Naive thymus-derived CD8-positive, alpha-beta T cell (primary cell): ENCODE data around the gene ULBP2. TPM values are rescaled to one million over a fixed set of nuclear protein-coding genes. Genes with fewer than 3 reads are reported as not detected.
"Not testable (repeated sequence)": the region's sequence is repeated elsewhere in the genome, so short reads cannot be mapped to it uniquely, and the experiment has no call there.

Experiments
- ATAC-seq, 2 donors: fragments of 150-1000 bp; cut with Tn5 transposase in 1 of 2; sonication (Bioruptor Pico), chemical (Tn5 transposase) in 1 of 2; 1 replicate in 1 of 2; 2 replicates in 1 of 2; pipeline ENCODE4 v1.10.0; 2021; ENCODE audit warnings: mild to moderate bottlenecking in 2 of 2, moderate library complexity in 2 of 2
- POLR2A ChIA-PET: fragments of 350-600 bp; sonication (Branson Sonifier 250); formaldehyde crosslinking; loops from one replicate; lab custom pipeline; 2021; ENCODE audit warnings: antibody characterized with exemption; lab: Charles Lee
- DNase-seq, 10 donors: peaks; one replicate each; pipeline versions ENCODE4 v3.0.0 to v3.0.0-alpha.2; 2020 to 2022
- H3K27ac Mint-ChIP-seq, 10 donors: one replicate each; pipeline ENCODE4 v1.8.0; 2020 to 2022; ENCODE audit warnings: mild to moderate bottlenecking in 10 of 10, mixed read lengths in 10 of 10, moderate library complexity in 4 of 10, inconsistent platforms in 1 of 10
- H3K27me3 Mint-ChIP-seq, 5 donors: one replicate each; pipeline ENCODE4 v1.8.0; 2021 to 2022; ENCODE audit warnings: mixed read lengths in 5 of 5
- H3K36me3 Mint-ChIP-seq, 3 donors: one replicate each; pipeline ENCODE4 v1.8.0; 2020 to 2022; ENCODE audit warnings: mixed read lengths in 3 of 3, mild to moderate bottlenecking in 2 of 3, inconsistent platforms in 1 of 3
- H3K4me1 Mint-ChIP-seq, 4 donors: one replicate each; pipeline ENCODE4 v1.8.0; 2021 to 2022; ENCODE audit warnings: mixed read lengths in 4 of 4
- H3K4me3 Mint-ChIP-seq, 10 donors: one replicate each; pipeline ENCODE4 v1.8.0; 2020 to 2022; ENCODE audit warnings: mild to moderate bottlenecking in 10 of 10, mixed read lengths in 10 of 10, moderate library complexity in 6 of 10, inconsistent platforms in 1 of 10
- H3K9me3 Mint-ChIP-seq, 9 donors: one replicate each; pipeline ENCODE4 v1.8.0; 2020 to 2022; ENCODE audit warnings: mixed read lengths in 9 of 9, mild to moderate bottlenecking in 3 of 9, inconsistent platforms in 1 of 9, moderate library complexity in 1 of 9
- polyA plus RNA-seq, 3 donors: library from polyadenylated mRNA; unstranded; fragments of 300-500 nt; fragmentation: Illumina TruSeq; gene quantifications; one replicate each; pipeline ENCODE4 v1.2.3, GENCODE V29; 2021
- total RNA-seq, 8 experiments: library from RNA in 2 of 8; stranded (reverse) in 2 of 8; gene quantifications; one replicate each; pipeline ENCODE4 v1.2.3 and lab custom pipeline; 2021 to 2026

The ULBP2 gene
- total and polyA plus RNA-seq, 5 experiments from 2014 or later: 0.37 to 0.41 TPM; not detected in 3

- H3K4me3 Mint-ChIP-seq, POLR2A ChIA-PET, DNase-seq, H3K27ac Mint-ChIP-seq, H3K9me3 Mint-ChIP-seq, H3K36me3 Mint-ChIP-seq, ATAC-seq: not testable (repeated sequence)
- Mint-ChIP-seq H3K4me1 (peaks cover 17 to 30% (median 27%) of the 10 kb centered on the region in 4 donors), H3K27me3 (peaks cover 50 to 87% (median 75%) of the 10 kb centered on the region in 5 donors)
Observed at GRCh38 chr6:149967999-149968398, 26.2 kb downstream of the ULBP2 start.

DNA sequence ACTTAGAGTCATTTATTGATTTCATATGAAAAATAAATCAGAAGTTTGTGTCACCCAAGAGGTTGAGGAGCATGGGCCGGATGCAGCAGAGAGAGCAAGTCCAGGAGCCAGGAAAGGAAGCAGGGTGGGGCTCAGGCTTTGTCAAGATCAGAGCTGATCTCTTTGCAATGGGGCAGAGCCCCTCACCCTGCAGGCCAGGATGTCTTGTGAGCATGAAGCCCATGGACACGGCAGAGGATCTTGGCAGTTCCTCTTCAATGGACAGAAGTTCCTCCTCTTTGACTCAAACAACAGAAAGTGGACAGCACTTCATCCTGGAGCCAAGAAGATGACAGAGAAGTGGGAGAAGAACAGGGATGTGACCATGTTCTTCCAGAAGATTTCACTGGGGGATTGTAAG, 27.1 kb downstream of the ULBP2 start:
- POLR2A ChIA-PET, ATAC-seq, H3K36me3 Mint-ChIP-seq, H3K9me3 Mint-ChIP-seq, H3K4me3 Mint-ChIP-seq, DNase-seq: not testable (repeated sequence)
- Mint-ChIP-seq H3K27me3 (peaks cover 51 to 83% (median 74%) of the 10 kb centered on the region in 5 donors), H3K4me1 (peaks cover 11 to 21% (median 19%) of the 10 kb centered on the region in 4 donors), H3K27ac (peak overlapping the region in 1 of 10 donors; percentile 7)

GRCh38 chr6:149969635-149970034, 27.8 kb downstream of the ULBP2 start:
- H3K27me3 Mint-ChIP-seq: peaks cover 51 to 83% (median 75%) of the 10 kb centered on the region in 5 donors
- peak overlapping the region in 1 of 10 donors; percentile 37 for H3K27ac Mint-ChIP-seq
- DNase-seq (no peak), ATAC-seq (no peak)
- peaks cover 0 to 2% (median 2%) of the 10 kb centered on the region in 3 donors for H3K36me3 Mint-ChIP-seq
- H3K4me1 Mint-ChIP-seq: peaks cover 7 to 13% (median 12%) of the 10 kb centered on the region in 4 donors
- POLR2A ChIA-PET: no interaction called here
- H3K4me3 Mint-ChIP-seq: no peak overlapping the region
- no peaks in the 10 kb centered on the region for H3K9me3 Mint-ChIP-seq

DNA sequence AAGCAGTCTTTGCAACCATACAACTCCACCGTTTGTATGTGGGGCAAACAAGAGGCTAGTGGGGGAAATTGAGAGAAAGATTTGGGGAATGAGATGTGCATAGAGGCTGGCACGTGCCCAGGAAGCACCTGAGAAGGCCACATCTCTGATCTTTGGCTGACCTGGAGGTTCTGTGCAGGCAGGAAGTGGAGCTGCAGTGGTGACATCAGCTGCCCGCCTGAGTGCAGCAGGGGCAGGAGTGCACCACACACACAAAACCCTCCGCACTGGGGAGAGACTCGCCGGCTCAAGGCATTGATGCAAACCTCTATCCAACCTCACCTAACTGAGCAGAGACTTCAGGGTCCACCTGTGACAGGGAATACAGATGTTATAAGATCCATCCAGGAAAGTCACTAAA, 32.6 kb downstream of the ULBP2 start:
- H3K4me1 Mint-ChIP-seq, H3K27ac Mint-ChIP-seq, DNase-seq, H3K36me3 Mint-ChIP-seq, H3K4me3 Mint-ChIP-seq, H3K9me3 Mint-ChIP-seq, POLR2A ChIA-PET: not testable (repeated sequence)
- H3K27me3 Mint-ChIP-seq: peaks cover 51 to 87% (median 76%) of the 10 kb centered on the region in 5 donors
- peak in 1 of 2 donors; percentile 35 for ATAC-seq

DNA sequence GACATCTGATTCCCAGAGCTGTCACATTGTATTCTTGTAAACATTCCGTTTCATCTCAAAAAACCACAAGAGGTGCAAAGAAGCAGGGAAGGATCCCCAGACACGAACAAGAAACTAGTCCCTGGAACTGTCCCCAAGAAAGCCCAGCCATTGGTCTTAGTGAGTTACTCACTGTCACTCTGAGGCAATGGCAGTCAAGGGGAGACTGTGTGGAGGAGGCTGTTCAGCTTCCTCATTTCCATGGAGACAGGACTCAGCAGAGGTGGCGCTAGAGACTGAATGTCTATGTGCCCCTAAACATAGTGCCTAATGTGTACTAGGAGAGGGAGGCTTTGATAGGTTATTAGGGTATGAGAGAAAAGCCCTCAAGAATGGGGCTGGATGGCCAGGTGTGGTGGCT, 33.0 kb downstream of the ULBP2 start:
- H3K4me3 Mint-ChIP-seq: no peak overlapping the region
- peaks cover 50 to 87% (median 75%) of the 10 kb centered on the region in 5 donors for H3K27me3 Mint-ChIP-seq
- DNase-seq: no peak
- ATAC-seq: peak in 1 of 2 donors; percentile 29
- H3K4me1 Mint-ChIP-seq: peaks cover 0 to 2% (median 0%) of the 10 kb centered on the region in 4 donors
- H3K27ac Mint-ChIP-seq: no peak overlapping the region
- POLR2A ChIA-PET: no interaction called here
- no peaks in the 10 kb centered on the region for H3K9me3 Mint-ChIP-seq
- no peaks in the 10 kb centered on the region for H3K36me3 Mint-ChIP-seq

DNA sequence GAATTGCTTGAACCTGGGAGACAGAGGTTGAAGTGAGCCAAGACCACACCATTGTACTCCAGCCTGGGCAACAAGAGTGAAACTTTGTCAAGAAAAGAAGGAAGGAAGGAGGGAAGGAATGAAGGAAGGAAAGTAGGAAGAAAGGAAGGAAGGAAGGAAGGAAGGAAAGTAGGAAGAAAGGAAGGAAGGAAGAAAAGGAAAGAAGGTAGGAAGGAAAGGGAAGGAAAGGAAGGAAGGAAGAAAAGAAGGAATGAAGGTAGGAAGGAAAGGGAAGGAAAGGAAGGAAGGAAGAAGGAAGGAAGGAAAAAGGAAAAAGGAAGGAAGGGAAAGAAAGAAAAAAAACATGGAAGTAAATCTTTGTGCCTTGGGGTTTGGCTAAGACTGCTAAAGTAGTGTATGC, 33.6 kb downstream of the ULBP2 start:
- Mint-ChIP-seq H3K4me3 (no peak overlapping the region), H3K4me1 (peaks cover 0 to 2% (median 0%) of the 10 kb centered on the region in 4 donors), H3K9me3 (peaks cover 0 to 2% (median 0%) of the 10 kb centered on the region in 9 donors), H3K27ac (peak overlapping the region in 1 of 10 donors; percentile 68), H3K27me3 (peaks cover 48 to 87% (median 72%) of the 10 kb centered on the region in 5 donors), H3K36me3 (no peaks in the 10 kb centered on the region)
- DNase-seq: no peak
- POLR2A ChIA-PET: no interaction called here
- no peak for ATAC-seq

- Mint-ChIP-seq H3K9me3 (peaks cover 0 to 2% (median 0%) of the 10 kb centered on the region in 9 donors), H3K4me3 (no peak overlapping the region), H3K36me3 (no peaks in the 10 kb centered on the region), H3K4me1 (peaks cover 0 to 2% (median 0%) of the 10 kb centered on the region in 4 donors), H3K27ac (no peak overlapping the region), H3K27me3 (peaks cover 58 to 95% (median 73%) of the 10 kb centered on the region in 5 donors)
- POLR2A ChIA-PET: no interaction called here
- ATAC-seq (no peak), DNase-seq (no peak)
Observed at GRCh38 chr6:149977221-149977620, 35.4 kb downstream of the ULBP2 start.

- POLR2A ChIA-PET: no interaction called here
- Mint-ChIP-seq H3K27ac (no peak overlapping the region), H3K9me3 (peaks cover 0 to 4% (median 0%) of the 10 kb centered on the region in 9 donors), H3K36me3 (no peaks in the 10 kb centered on the region), H3K4me3 (no peak overlapping the region), H3K4me1 (peaks cover 0 to 2% (median 0%) of the 10 kb centered on the region in 4 donors), H3K27me3 (peaks cover 63 to 100% (median 72%) of the 10 kb centered on the region in 5 donors)
- DNase-seq (no peak), ATAC-seq (no peak)
Observed at GRCh38 chr6:149978610-149979009, 36.8 kb downstream of the ULBP2 start.

DNA sequence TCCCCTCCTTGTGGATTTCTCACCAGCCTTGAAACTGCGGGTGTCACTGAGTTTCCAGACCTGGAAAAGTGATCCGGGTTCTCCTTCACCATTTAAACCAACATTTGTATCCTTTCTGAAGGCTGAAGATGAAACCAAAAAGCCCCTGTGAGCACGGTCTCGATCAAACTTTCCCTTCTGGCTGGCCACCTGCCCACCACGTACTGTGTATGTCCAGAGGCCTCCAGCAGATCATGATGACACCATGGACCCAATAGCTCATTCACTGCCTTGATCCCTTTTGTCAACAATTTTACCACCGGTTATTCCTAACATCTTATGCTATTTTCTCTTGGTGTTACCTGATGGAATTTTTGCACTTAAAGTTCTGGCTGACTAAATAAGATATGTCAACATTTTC, 37.5 kb downstream of the ULBP2 start:
- Mint-ChIP-seq H3K4me3 (no peak overlapping the region), H3K36me3 (peaks cover 0 to under 1% (median 0%) of the 10 kb centered on the region in 3 donors), H3K9me3 (peaks cover 0 to 4% (median 0%) of the 10 kb centered on the region in 9 donors), H3K27ac (no peak overlapping the region), H3K4me1 (no peaks in the 10 kb centered on the region), H3K27me3 (peaks cover 58 to 100% (median 66%) of the 10 kb centered on the region in 5 donors)
- no peak for ATAC-seq
- no peak for DNase-seq
- POLR2A ChIA-PET: no interaction called here

DNA sequence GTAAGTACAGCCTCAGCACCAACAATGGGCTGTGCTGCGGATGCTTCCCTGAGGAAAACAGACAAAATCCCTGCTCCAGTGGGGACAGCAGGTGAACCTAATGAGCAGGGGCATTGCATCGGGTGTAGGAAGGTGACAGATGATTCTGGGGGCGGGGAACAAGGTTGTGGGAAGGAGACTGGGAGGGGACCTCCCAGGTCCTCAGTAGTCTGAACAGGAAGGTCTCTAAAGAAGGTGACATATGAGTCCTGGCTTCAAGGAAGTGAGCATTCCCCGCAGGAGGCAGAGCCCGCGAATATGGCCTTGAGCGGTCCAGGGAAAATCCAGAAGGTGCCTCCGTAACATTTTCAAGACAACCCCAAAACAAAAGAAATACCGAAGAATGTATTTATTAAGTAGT, 41.3 kb downstream of the ULBP2 start:
- Mint-ChIP-seq H3K4me1 (peaks cover 0 to 2% (median under 1%) of the 10 kb centered on the region in 4 donors), H3K4me3 (no peak overlapping the region), H3K27me3 (peaks cover 62 to 100% (median 75%) of the 10 kb centered on the region in 5 donors), H3K27ac (no peak overlapping the region), H3K9me3 (peaks cover 2 to 12% (median 7%) of the 10 kb centered on the region in 9 donors), H3K36me3 (peaks cover 4 to 8% (median 6%) of the 10 kb centered on the region in 3 donors)
- no peak for DNase-seq
- ATAC-seq: no peak
- POLR2A ChIA-PET: no interaction called here

DNA sequence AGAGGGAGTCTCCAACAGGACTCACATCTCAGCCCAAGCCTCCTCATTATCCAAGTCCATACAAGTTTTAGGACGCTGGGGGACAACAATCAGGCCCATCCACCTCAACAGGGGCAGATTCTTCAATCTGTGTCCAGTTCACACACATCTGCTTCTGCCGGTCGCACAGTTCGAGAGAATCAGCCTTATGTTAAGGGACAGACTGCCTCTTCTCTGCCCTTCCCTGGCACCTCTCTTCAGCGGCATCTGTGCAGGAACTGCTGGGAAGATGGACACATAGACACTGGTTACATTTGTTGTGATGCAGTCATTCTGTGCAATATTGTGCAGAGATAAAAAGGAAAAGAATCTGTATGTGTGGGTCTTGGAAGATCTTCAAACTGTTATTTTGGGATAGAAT, 43.0 kb downstream of the ULBP2 start:
- no peak for ATAC-seq
- Mint-ChIP-seq H3K36me3 (peaks cover 11 to 12% (median 12%) of the 10 kb centered on the region in 3 donors), H3K27me3 (peaks cover 69 to 100% (median 79%) of the 10 kb centered on the region in 5 donors), H3K27ac (no peak overlapping the region), H3K4me3 (no peak overlapping the region), H3K9me3 (peaks cover 5 to 22% (median 13%) of the 10 kb centered on the region in 9 donors), H3K4me1 (peaks cover 6 to 14% (median 12%) of the 10 kb centered on the region in 4 donors)
- DNase-seq: no peak
- POLR2A ChIA-PET: no interaction called here

DNA sequence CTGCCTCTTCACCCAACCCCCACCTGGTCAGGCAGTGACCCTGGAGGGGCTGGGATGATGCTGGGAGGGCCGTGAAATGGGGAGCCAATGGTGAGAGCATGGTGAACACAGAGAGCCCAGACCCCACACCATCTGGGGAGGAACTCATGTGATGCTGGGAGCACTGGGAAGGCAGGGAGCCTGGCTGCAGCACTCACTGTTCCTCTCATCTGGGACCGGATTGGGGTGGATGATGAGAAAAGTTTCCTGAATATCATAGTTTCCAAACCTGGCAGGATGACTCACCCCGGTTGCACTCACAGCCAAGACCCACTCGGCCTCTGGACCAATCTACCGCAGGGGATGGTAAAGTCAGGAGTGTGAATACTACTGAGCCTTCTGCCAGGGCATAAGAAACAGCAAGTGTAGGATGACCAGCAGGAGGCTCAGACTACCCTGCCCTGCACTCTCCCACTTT, 43.7 kb downstream of the ULBP2 start:
- H3K9me3 Mint-ChIP-seq: peaks cover 5 to 21% (median 13%) of the 10 kb centered on the region in 9 donors
- POLR2A ChIA-PET: no interaction called here
- peaks cover 11 to 12% (median 12%) of the 10 kb centered on the region in 3 donors for H3K36me3 Mint-ChIP-seq
- peaks cover 71 to 100% (median 83%) of the 10 kb centered on the region in 5 donors for H3K27me3 Mint-ChIP-seq
- DNase-seq (no peak), ATAC-seq (no peak)
- no peak overlapping the region for H3K27ac Mint-ChIP-seq
- H3K4me3 Mint-ChIP-seq: no peak overlapping the region
- peaks cover 12 to 22% (median 19%) of the 10 kb centered on the region in 4 donors for H3K4me1 Mint-ChIP-seq

- Mint-ChIP-seq H3K9me3 (peaks cover 5 to 19% (median 13%) of the 10 kb centered on the region in 9 donors), H3K27ac (no peak overlapping the region), H3K36me3 (peaks cover 11 to 12% (median 12%) of the 10 kb centered on the region in 3 donors), H3K4me3 (no peak overlapping the region), H3K27me3 (peaks cover 67 to 100% (median 86%) of the 10 kb centered on the region in 5 donors), H3K4me1 (peaks cover 23 to 35% (median 33%) of the 10 kb centered on the region in 4 donors)
- DNase-seq (no peak), ATAC-seq (no peak)
- POLR2A ChIA-PET: no interaction called here
Observed at GRCh38 chr6:149987602-149988107, 45.8 kb downstream of the ULBP2 start.
